HCT116 (cell line): Measurements from ENCODE around the gene IRGC. TPM values are rescaled to one million over a fixed set of nuclear protein-coding genes. Genes with fewer than 3 reads are reported as not detected.

Experiments used
- ATAC-seq: fragments of 200-7000 bp; cut with Tn5 transposase; 2 replicates; pipeline ENCODE4 v1.9.1; 2020; ENCODE audit warnings: mild to moderate bottlenecking, moderate library complexity
- BruUV-seq: library from RNA; stranded (reverse); fragments of 400-500 nt; replicated peaks from 2 replicates; lab custom pipeline; 2021; lab: Mats Ljungman, UMichigan
- CTCF ChIA-PET: fragments of 300-600 bp; sonication (Branson Sonifier 250); formaldehyde crosslinking; loops from one replicate; lab custom pipeline; 2021; ENCODE audit warnings: antibody characterized with exemption; lab: Charles Lee
- POLR2A ChIA-PET: fragments of 300-600, 350-600 bp; sonication (Branson Sonifier 250); formaldehyde crosslinking; loops from one replicate; lab custom pipeline; 2021; ENCODE audit warnings: antibody characterized with exemption; lab: Charles Lee
- RAD21 ChIA-PET, 2 experiments: fragments of 300-600 bp; sonication (Branson Sonifier 250); formaldehyde crosslinking; loops; one replicate each; lab custom pipeline; 2023; ENCODE audit warnings: low total read pairs in 2 of 2; ENCODE audit not compliant: uncharacterized antibody in 2 of 2, unreplicated experiment in 2 of 2, low non-redundant PET in 1 of 2; lab: Charles Lee
- DNase-seq: peaks from one replicate; pipeline ENCODE4 v3.0.0-alpha.2; 2010; ENCODE audit warnings: low read depth, low spot score
- H2AFZ ChIP-seq: fragments of 200-600 bp; shearing (Covaris generic), sonication (generic); 2 replicates; pipeline ENCODE4 v1.6.1; 2017; ENCODE audit warnings: low read depth, mixed run types, mixed read lengths, antibody characterized with exemption, low read length; ENCODE audit not compliant: poor library complexity, severe bottlenecking
- H3K27ac ChIP-seq: 2 replicates; pipeline ENCODE4 v1.5.1; 2012; ENCODE audit warnings: low read depth, low read length
- H3K27me3 ChIP-seq: fragments of 200-600 bp; sonication (generic); 2 replicates; pipeline ENCODE4 v1.6.1; 2016; ENCODE audit warnings: mixed run types, low read length, mixed read lengths; ENCODE audit not compliant: insufficient read depth
- H3K36me3 ChIP-seq, 2 experiments: fragments of 200-500 bp in 1 of 2; fragments of 200-600 bp in 1 of 2; sonication (Bioruptor generic) in 1 of 2; sonication (generic) in 1 of 2; 2 replicates each; pipeline versions ENCODE4 v1.5.1 to v1.6.1; 2014 to 2016; ENCODE audit warnings: low read length in 2 of 2, inconsistent platforms in 1 of 2, mixed read lengths in 1 of 2, mixed run types in 1 of 2; ENCODE audit not compliant: insufficient read depth in 2 of 2, control insufficient read depth in 1 of 2
- H3K4me1 ChIP-seq, 2 experiments: fragments of 200-600 bp in 1 of 2; sonication (generic) in 1 of 2; 2 replicates each; pipeline versions ENCODE4 v1.5.1 to v1.6.1; 2012 to 2017; ENCODE audit warnings: low read length in 2 of 2, inconsistent platforms in 1 of 2, mild to moderate bottlenecking in 1 of 2, mixed read lengths in 1 of 2, mixed run types in 1 of 2, moderate library complexity in 1 of 2; ENCODE audit not compliant: insufficient read depth in 2 of 2, control insufficient read depth in 1 of 2
- H3K4me2 ChIP-seq: fragments of 200-600 bp; sonication (generic); 2 replicates; pipeline ENCODE4 v1.6.1; 2017; ENCODE audit warnings: mixed run types, low read length, mixed read lengths
- H3K4me3 ChIP-seq, 2 experiments: fragments of 200-600 bp in 1 of 2; sonication (generic) in 1 of 2; replicated peaks in 1 of 2; 2 replicates each; pipeline ENCODE4 v1.5.1; 2011 to 2016; ENCODE audit warnings: low read length in 2 of 2, control low read depth in 1 of 2, low read depth in 1 of 2, mild to moderate bottlenecking in 1 of 2, mixed read lengths in 1 of 2, mixed run types in 1 of 2
- H3K79me2 ChIP-seq: fragments of 200-600 bp; sonication (generic); 2 replicates; pipeline ENCODE4 v1.6.1; 2017; ENCODE audit warnings: mild to moderate bottlenecking, mixed run types, low read length, moderate library complexity, mixed read lengths; ENCODE audit not compliant: insufficient read depth
- H3K9ac ChIP-seq: fragments of 200-600 bp; sonication (generic); 2 replicates; pipeline ENCODE4 v1.6.1; 2016; ENCODE audit warnings: low read length, mixed read lengths
- H3K9me2 ChIP-seq: fragments of 200-600 bp; sonication (generic), shearing (Covaris generic); 2 replicates; pipeline ENCODE4 v1.6.1; 2017; ENCODE audit warnings: mixed run types, mild to moderate bottlenecking, moderate library complexity; ENCODE audit not compliant: insufficient read depth
- H3K9me3 ChIP-seq, 2 experiments: fragments of 200-500 bp in 1 of 2; fragments of 200-600 bp in 1 of 2; sonication (Bioruptor generic) in 1 of 2; sonication (generic) in 1 of 2; 2 replicates each; pipeline ENCODE4 v1.6.1; 2014 to 2017; ENCODE audit warnings: low read length in 2 of 2, mixed read lengths in 2 of 2, inconsistent platforms in 1 of 2, low read depth in 1 of 2, mild to moderate bottlenecking in 1 of 2, mixed run types in 1 of 2, moderate library complexity in 1 of 2; ENCODE audit not compliant: control insufficient read depth in 1 of 2, insufficient read depth in 1 of 2
- H4K20me1 ChIP-seq: fragments of 200-600 bp; sonication (generic), shearing (Covaris generic); 2 replicates; pipeline ENCODE4 v1.6.1; 2017; ENCODE audit warnings: mixed run types, mild to moderate bottlenecking, moderate library complexity; ENCODE audit not compliant: insufficient read depth
- CEBPB ChIP-seq: IDR thresholded peaks from 2 replicates; pipeline ENCODE4 v1.6.1; 2012; ENCODE audit warnings: low read depth
- EZH2phosphoT487 ChIP-seq: fragments of 200-600 bp; IDR thresholded peaks from 2 replicates; pipeline ENCODE4 v1.6.1; 2018; ENCODE audit warnings: antibody characterized with exemption, borderline replicate concordance
- FOSL1 ChIP-seq: IDR thresholded peaks from 2 replicates; pipeline ENCODE4 v1.6.1; 2012; ENCODE audit warnings: low read depth
- POLR2A ChIP-seq: IDR thresholded peaks from 2 replicates; pipeline ENCODE4 v1.7.0; 2011; ENCODE audit warnings: borderline replicate concordance; ENCODE audit not compliant: insufficient read depth, insufficient read length; ENCODE audit errors: extremely low read depth
- POLR2AphosphoS5 ChIP-seq: IDR thresholded peaks from 2 replicates; pipeline ENCODE4 v1.6.1; 2011; ENCODE audit warnings: mild to moderate bottlenecking, low read depth, low read length, moderate library complexity
- RAD21 ChIP-seq: IDR thresholded peaks from 2 replicates; pipeline ENCODE4 v1.6.1; 2012; ENCODE audit warnings: low read depth, mild to moderate bottlenecking
- SIN3A ChIP-seq: IDR thresholded peaks from 2 replicates; pipeline ENCODE4 v1.6.1; 2012; ENCODE audit warnings: low read depth
- SP1 ChIP-seq: IDR thresholded peaks from 2 replicates; pipeline ENCODE4 v1.6.1; 2012; ENCODE audit warnings: low read depth
- SRF ChIP-seq: IDR thresholded peaks from 2 replicates; pipeline ENCODE4 v1.6.1; 2012; ENCODE audit warnings: low read depth
- TCF7L2 ChIP-seq: IDR thresholded peaks from 2 replicates; pipeline ENCODE4 v1.7.0; 2011; ENCODE audit warnings: borderline replicate concordance, inconsistent platforms; ENCODE audit not compliant: insufficient read depth, insufficient read length; ENCODE audit errors: extremely low read depth
- YY1 ChIP-seq: IDR thresholded peaks from 2 replicates; pipeline ENCODE4 v1.6.1; 2011; ENCODE audit warnings: low read length, low read depth, moderate library complexity, mild to moderate bottlenecking; ENCODE audit not compliant: insufficient replicate concordance; ENCODE audit errors: extremely low read depth
- ZFX ChIP-seq: fragments of 450-650 bp; IDR thresholded peaks from 2 replicates; pipeline ENCODE4 v1.6.1; 2017
- ZNF274 ChIP-seq: fragments of 200-500 bp; sonication (Bioruptor generic); IDR thresholded peaks from 2 replicates; pipeline ENCODE4 v1.6.1; 2014; ENCODE audit warnings: mild to moderate bottlenecking, low read depth, low read length, inconsistent platforms
- intact Hi-C: fragments of 100-400 bp; cut with micrococcal nuclease; formaldehyde crosslinking; loops from 2 replicates; pipeline ENCODE4 v1.10.0; 2022
- total RNA-seq: library from RNA; stranded (reverse); gene quantifications from one replicate; pipeline ENCODE4 v1.2.1, GENCODE V29; 2021; ENCODE audit not compliant: unreplicated experiment
- TF ChIP-seq, protein P1 (sequence below): IDR thresholded peaks from 2 replicates; pipeline ENCODE4 v1.6.1; 2012
- TF ChIP-seq, protein P2 (sequence below), 3 experiments: fragments of 200-600 bp in 1 of 3; sonication (generic) in 1 of 3; IDR thresholded peaks in 2 of 3; conservative IDR thresholded peaks in 1 of 3; 2 replicates each; pipeline ENCODE4 v1.5.1; 2012 to 2017; ENCODE audit warnings: low read depth in 2 of 3, low read length in 2 of 3, antibody characterized with exemption in 1 of 3, borderline replicate concordance in 1 of 3, control low read depth in 1 of 3, mild to moderate bottlenecking in 1 of 3, mixed read lengths in 1 of 3, mixed run types in 1 of 3, moderate library complexity in 1 of 3; ENCODE audit not compliant: insufficient read depth in 1 of 3

Gene IRGC
- total RNA-seq, 1 experiment from 2014 or later = not detected

DNA sequence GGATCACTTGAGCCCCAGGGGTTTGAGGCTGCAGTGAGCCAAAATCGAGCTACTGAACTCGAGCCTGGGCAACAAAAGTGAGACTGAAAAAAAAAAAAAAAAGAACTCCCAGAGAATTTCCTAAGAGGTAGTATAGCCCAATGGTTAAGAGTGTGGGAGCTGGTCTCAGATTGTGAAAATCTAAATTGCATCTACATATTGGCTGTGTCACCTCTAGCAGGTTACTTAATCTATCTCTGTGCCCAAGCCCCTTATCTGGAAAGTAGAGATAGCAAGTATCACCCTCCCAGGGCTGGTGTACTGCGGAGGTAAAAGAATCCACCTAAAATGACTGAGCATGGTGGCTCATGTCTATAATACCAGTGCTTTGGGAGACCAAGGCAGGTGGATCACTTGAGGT is 42.2 kb upstream of the IRGC start:
- Histone ChIP-seq H3K9me3 (no peaks in the 10 kb centered on the region), H4K20me1 (no peaks in the 10 kb centered on the region), H3K4me1 (peaks cover 37 to 68% of the 10 kb centered on the region in 2 experiments), H3K27me3 (no peaks in the 10 kb centered on the region), H2AFZ (no peak overlapping the region), H3K9me2 (no peaks in the 10 kb centered on the region), H3K4me3 (no peak overlapping the region), H3K9ac (no peak overlapping the region), H3K79me2 (peaks cover 11% of the 10 kb centered on the region), H3K36me3 (no peaks in the 10 kb centered on the region), H3K4me2 (no peak overlapping the region), H3K27ac (no peak overlapping the region)
- DNase-seq (no peak), ATAC-seq (no peak)
- CTCF ChIA-PET = no interaction called here
- BruUV-seq = no TSS peak
- TF ChIP-seq EZH2phosphoT487 (no peak), CEBPB (no peak), ZFX (no peak), POLR2A (no peak), RAD21 (no peak), SP1 (no peak), FOSL1 (no peak), TCF7L2 (no peak), POLR2AphosphoS5 (no peak), SRF (no peak), ZNF274 (no peak), SIN3A (no peak), YY1 (no peak)
- TF ChIP-seq, protein P1, sequence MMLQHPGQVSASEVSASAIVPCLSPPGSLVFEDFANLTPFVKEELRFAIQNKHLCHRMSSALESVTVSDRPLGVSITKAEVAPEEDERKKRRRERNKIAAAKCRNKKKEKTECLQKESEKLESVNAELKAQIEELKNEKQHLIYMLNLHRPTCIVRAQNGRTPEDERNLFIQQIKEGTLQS = no peak
- TF ChIP-seq, protein P2, sequence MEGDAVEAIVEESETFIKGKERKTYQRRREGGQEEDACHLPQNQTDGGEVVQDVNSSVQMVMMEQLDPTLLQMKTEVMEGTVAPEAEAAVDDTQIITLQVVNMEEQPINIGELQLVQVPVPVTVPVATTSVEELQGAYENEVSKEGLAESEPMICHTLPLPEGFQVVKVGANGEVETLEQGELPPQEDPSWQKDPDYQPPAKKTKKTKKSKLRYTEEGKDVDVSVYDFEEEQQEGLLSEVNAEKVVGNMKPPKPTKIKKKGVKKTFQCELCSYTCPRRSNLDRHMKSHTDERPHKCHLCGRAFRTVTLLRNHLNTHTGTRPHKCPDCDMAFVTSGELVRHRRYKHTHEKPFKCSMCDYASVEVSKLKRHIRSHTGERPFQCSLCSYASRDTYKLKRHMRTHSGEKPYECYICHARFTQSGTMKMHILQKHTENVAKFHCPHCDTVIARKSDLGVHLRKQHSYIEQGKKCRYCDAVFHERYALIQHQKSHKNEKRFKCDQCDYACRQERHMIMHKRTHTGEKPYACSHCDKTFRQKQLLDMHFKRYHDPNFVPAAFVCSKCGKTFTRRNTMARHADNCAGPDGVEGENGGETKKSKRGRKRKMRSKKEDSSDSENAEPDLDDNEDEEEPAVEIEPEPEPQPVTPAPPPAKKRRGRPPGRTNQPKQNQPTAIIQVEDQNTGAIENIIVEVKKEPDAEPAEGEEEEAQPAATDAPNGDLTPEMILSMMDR (IDR thresholded peaks at IDR 0.05 in 2 of 3, conservative IDR thresholded peaks at IDR 0.05 in 1 of 3; ENCODE audit: borderline replicate concordance in 1 of 3, insufficient read depth in 1 of 3, low read depth in 2 of 3, low read length in 2 of 3) = no peak
- POLR2A ChIA-PET = interaction anchor here (0.6 to 1.1 kb wide), 3 partner anchors 27 to 235 kb away, joined by 3 to 5 read pairs (median 3); no protein-coding TSS in a partner anchor
- RAD21 ChIA-PET = no interaction called here
- intact Hi-C loops = loop anchor here (10.0 kb wide), 1 partner anchor 111 kb away; the partner anchor contains the start of gene KCNN4
